Measurements from ENCODE around the gene MINK1. TPM values are rescaled to one million over a fixed set of nuclear protein-coding genes. Genes with fewer than 3 reads are reported as not detected.

The MINK1 gene
- total and polyA plus RNA-seq, 2 of the 13 experiments (the other 11 are each of a cell fraction or from before 2014, with no cell fraction given): 17.2 to 63.9 TPM

DNA sequence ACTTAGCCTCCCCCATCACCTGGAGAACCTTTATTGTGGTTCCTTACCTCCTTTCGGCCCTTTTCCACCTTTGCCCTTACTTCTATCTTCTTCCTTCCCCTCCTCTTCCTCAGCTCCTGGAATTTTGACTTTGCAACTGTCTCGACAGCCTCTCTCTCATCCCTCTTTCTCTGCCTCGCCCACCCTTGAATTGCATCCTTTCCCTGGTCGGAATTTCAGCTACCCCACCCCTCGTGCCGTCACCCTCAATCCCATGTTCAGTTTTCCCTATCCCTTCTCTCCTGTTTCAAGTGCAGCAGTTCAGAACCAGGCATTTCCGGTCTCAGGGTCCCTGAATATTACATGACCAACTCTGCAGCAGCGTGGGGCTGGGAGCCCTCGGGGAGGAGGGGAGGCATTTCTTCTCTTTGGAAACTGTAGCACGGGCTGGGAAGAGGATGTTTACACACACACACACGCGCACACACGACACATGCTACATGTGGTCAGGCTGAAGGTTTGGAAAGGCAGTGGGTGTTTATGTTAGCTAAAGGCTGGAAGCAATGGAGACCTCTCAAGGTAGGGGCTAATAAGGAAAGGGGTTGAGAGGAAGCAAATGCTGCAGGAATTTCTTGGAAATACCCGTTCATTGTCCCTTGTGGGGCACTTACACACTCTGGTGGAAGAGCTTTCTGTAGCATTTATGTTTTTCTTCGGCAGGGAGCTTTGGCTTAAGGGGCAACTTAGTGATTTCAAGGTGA is 971 bp downstream of the MINK1 start (continued):
- TF ChIP-seq ZHX2 (IDR thresholded peaks at IDR 0.05; ENCODE audit: low read depth): no peak
- no peak for TF ChIP-seq ZHX2 (CRISPR knock-in tag; IDR thresholded peaks at IDR 0.05; ENCODE audit: borderline replicate concordance)
- TF ChIP-seq NFKBIZ (CRISPR knock-in tag; IDR thresholded peaks at IDR 0.05): no peak
- TF ChIP-seq ETV6 (CRISPR knock-in tag; conservative IDR thresholded peaks at IDR 0.05): no peak
- TF ChIP-seq ZNF460 (CRISPR knock-in tag; IDR thresholded peaks at IDR 0.05; ENCODE audit: borderline replicate concordance): no peak
- no peak for TF ChIP-seq HOMEZ (CRISPR knock-in tag; IDR thresholded peaks at IDR 0.05; ENCODE audit: low read depth)
- no peak for TF ChIP-seq ZFAT (CRISPR knock-in tag; conservative IDR thresholded peaks at IDR 0.05)
- no peak for TF ChIP-seq RCOR2 (CRISPR knock-in tag; IDR thresholded peaks at IDR 0.05)
- 0 out of 2 replicates have a peak, but pooled peaks have one; percentile 7 for TF ChIP-seq CSRNP1 (CRISPR knock-in tag; IDR thresholded peaks at IDR 0.05)
- TF ChIP-seq, protein P1, sequence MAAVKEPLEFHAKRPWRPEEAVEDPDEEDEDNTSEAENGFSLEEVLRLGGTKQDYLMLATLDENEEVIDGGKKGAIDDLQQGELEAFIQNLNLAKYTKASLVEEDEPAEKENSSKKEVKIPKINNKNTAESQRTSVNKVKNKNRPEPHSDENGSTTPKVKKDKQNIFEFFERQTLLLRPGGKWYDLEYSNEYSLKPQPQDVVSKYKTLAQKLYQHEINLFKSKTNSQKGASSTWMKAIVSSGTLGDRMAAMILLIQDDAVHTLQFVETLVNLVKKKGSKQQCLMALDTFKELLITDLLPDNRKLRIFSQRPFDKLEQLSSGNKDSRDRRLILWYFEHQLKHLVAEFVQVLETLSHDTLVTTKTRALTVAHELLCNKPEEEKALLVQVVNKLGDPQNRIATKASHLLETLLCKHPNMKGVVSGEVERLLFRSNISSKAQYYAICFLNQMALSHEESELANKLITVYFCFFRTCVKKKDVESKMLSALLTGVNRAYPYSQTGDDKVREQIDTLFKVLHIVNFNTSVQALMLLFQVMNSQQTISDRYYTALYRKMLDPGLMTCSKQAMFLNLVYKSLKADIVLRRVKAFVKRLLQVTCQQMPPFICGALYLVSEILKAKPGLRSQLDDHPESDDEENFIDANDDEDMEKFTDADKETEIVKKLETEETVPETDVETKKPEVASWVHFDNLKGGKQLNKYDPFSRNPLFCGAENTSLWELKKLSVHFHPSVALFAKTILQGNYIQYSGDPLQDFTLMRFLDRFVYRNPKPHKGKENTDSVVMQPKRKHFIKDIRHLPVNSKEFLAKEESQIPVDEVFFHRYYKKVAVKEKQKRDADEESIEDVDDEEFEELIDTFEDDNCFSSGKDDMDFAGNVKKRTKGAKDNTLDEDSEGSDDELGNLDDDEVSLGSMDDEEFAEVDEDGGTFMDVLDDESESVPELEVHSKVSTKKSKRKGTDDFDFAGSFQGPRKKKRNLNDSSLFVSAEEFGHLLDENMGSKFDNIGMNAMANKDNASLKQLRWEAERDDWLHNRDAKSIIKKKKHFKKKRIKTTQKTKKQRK (IDR thresholded peaks at IDR 0.05; ENCODE audit: low read length): no peak
- TF ChIP-seq, protein P2, sequence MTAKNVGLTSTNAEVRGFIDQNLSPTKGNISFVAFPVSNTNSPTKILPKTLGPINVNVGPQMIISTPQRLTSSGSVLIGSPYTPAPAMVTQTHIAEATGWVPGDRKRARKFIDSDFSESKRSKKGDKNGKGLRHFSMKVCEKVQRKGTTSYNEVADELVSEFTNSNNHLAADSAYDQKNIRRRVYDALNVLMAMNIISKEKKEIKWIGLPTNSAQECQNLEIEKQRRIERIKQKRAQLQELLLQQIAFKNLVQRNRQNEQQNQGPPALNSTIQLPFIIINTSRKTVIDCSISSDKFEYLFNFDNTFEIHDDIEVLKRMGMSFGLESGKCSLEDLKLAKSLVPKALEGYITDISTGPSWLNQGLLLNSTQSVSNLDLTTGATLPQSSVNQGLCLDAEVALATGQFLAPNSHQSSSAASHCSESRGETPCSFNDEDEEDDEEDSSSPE (CRISPR knock-in tag; IDR thresholded peaks at IDR 0.05): peak; percentile 12; the same call in 1 of the 2 replicates
- TF ChIP-seq GABPA (IDR thresholded peaks at IDR 0.05; ENCODE audit: low read depth, low read length): 0 out of 2 replicates have a peak, but pooled peaks have one; percentile 21
- peak; percentile 81 for TF ChIP-seq GABPA (CRISPR knock-in tag; IDR thresholded peaks at IDR 0.05; ENCODE audit: low read depth)
- TF ChIP-seq, protein P3, sequence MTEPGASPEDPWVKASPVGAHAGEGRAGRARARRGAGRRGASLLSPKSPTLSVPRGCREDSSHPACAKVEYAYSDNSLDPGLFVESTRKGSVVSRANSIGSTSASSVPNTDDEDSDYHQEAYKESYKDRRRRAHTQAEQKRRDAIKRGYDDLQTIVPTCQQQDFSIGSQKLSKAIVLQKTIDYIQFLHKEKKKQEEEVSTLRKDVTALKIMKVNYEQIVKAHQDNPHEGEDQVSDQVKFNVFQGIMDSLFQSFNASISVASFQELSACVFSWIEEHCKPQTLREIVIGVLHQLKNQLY (CRISPR knock-in tag; IDR thresholded peaks at IDR 0.05): no peak
- peak; percentile 6; the same call in 1 of the 2 replicates for TF ChIP-seq MXD4 (CRISPR knock-in tag; IDR thresholded peaks at IDR 0.05)
